Cardiac muscle cell (in vitro differentiated cells and primary cell): Measurements from ENCODE around the gene ZBTB7B. TPM values are rescaled to one million over a fixed set of nuclear protein-coding genes. Genes with fewer than 3 reads are reported as not detected.

ENCODE experiments used
- DNase-seq, 2 donors: peaks; one replicate each; pipeline versions ENCODE4 v3.0.0 to v3.0.0-alpha.2; 2010 to 2017; ENCODE audit warnings: low read depth in 1 of 2, low spot score in 1 of 2
- H3K27ac ChIP-seq: fragments of 200-600 bp; sonication (generic); 2 replicates; pipeline ENCODE4 v1.5.1; 2016
- H3K27me3 ChIP-seq: fragments of 200-600 bp; sonication (generic); 2 replicates; pipeline ENCODE4 v1.6.0; 2016; ENCODE audit warnings: control low read depth
- H3K36me3 ChIP-seq: fragments of 200-600 bp; sonication (generic); 2 replicates; pipeline ENCODE4 v1.5.1; 2016; ENCODE audit warnings: control low read depth
- H3K4me1 ChIP-seq: fragments of 200-600 bp; sonication (generic); 2 replicates; pipeline ENCODE4 v1.8.1; 2017; ENCODE audit warnings: low read depth, mild to moderate bottlenecking, mixed run types
- H3K4me3 ChIP-seq: fragments of 200-600 bp; sonication (generic); 2 replicates; pipeline ENCODE4 v1.5.1; 2016; ENCODE audit warnings: mild to moderate bottlenecking
- H3K9me3 ChIP-seq: fragments of 200-600 bp; sonication (generic); 2 replicates; pipeline ENCODE4 v1.5.1; 2017; ENCODE audit warnings: low read depth, mild to moderate bottlenecking, control low read depth
- polyA plus RNA-seq: library from polyadenylated mRNA; unstranded; fragments of >200 nt; fragmentation: Nextera tagmentation; extraction: Ambion mirVana; gene quantifications from 2 replicates; pipeline ENCODE4 v1.2.1, GENCODE V29; 2016
- total RNA-seq: library from RNA; depleted of rRNA; stranded (reverse); fragments of >200 nt; gene quantifications from 2 replicates; pipeline ENCODE4 v1.2.3, GENCODE V29; 2016
- TF ChIP-seq, protein P1 (sequence below): IDR thresholded peaks from 2 replicates; pipeline ENCODE4 v1.5.1; 2012; ENCODE audit warnings: low read depth, mild to moderate bottlenecking, low read length

The ZBTB7B gene
- total and polyA plus RNA-seq, 2 experiments from 2014 or later: 4.7 to 25.6 TPM

DNA sequence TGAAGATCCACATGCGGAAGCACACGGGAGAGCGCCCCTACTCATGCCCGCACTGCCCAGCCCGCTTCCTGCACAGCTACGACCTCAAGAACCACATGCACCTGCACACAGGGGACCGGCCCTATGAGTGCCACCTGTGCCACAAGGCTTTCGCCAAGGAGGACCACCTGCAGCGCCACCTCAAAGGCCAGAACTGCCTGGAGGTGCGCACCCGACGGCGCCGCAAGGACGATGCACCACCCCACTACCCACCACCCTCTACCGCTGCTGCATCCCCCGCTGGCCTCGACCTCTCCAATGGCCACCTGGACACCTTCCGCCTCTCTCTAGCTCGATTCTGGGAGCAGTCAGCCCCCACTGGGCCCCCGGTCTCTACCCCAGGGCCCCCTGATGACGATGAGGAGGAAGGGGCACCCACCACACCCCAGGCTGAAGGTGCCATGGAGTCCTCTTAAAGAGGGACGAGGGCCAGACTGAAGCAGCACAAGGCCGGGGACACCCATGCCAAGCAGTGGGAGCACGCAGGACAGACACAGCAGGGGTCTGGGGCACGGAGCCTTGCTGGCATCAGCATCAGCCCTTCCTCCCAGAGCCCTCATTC is 13.7 kb downstream of the ZBTB7B start:
- Histone ChIP-seq H3K27ac (no peak overlapping the region), H3K4me3 (no peak overlapping the region), H3K27me3 (no peaks in the 10 kb centered on the region), H3K4me1 (peaks cover 10% of the 10 kb centered on the region), H3K36me3 (peaks cover 3% of the 10 kb centered on the region), H3K9me3 (no peaks in the 10 kb centered on the region)
- TF ChIP-seq, protein P1, sequence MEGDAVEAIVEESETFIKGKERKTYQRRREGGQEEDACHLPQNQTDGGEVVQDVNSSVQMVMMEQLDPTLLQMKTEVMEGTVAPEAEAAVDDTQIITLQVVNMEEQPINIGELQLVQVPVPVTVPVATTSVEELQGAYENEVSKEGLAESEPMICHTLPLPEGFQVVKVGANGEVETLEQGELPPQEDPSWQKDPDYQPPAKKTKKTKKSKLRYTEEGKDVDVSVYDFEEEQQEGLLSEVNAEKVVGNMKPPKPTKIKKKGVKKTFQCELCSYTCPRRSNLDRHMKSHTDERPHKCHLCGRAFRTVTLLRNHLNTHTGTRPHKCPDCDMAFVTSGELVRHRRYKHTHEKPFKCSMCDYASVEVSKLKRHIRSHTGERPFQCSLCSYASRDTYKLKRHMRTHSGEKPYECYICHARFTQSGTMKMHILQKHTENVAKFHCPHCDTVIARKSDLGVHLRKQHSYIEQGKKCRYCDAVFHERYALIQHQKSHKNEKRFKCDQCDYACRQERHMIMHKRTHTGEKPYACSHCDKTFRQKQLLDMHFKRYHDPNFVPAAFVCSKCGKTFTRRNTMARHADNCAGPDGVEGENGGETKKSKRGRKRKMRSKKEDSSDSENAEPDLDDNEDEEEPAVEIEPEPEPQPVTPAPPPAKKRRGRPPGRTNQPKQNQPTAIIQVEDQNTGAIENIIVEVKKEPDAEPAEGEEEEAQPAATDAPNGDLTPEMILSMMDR: no peak
- no peak for DNase-seq

- peak overlapping the region; percentile 39 for H3K4me3 ChIP-seq
- H3K27me3 ChIP-seq: no peaks in the 10 kb centered on the region
- no peak overlapping the region for H3K27ac ChIP-seq
- peaks cover 3% of the 10 kb centered on the region for H3K36me3 ChIP-seq
- peak; percentile 87 to 91 for DNase-seq
- TF ChIP-seq, protein P1: peak; percentile 99
- no peaks in the 10 kb centered on the region for H3K9me3 ChIP-seq
- H3K4me1 ChIP-seq: peaks cover 10% of the 10 kb centered on the region
These were observed 14.7 kb downstream of the ZBTB7B start for GRCh38 chr1:155017041-155017945.

GRCh38 chr1:155017946-155018316 is 15.3 kb downstream of the ZBTB7B start:
- no peak for DNase-seq
- Histone ChIP-seq H3K36me3 (peaks cover 3% of the 10 kb centered on the region), H3K27me3 (no peaks in the 10 kb centered on the region), H3K27ac (no peak overlapping the region), H3K4me1 (peaks cover 13% of the 10 kb centered on the region), H3K9me3 (no peaks in the 10 kb centered on the region), H3K4me3 (no peak overlapping the region)
- TF ChIP-seq, protein P1: no peak

DNA sequence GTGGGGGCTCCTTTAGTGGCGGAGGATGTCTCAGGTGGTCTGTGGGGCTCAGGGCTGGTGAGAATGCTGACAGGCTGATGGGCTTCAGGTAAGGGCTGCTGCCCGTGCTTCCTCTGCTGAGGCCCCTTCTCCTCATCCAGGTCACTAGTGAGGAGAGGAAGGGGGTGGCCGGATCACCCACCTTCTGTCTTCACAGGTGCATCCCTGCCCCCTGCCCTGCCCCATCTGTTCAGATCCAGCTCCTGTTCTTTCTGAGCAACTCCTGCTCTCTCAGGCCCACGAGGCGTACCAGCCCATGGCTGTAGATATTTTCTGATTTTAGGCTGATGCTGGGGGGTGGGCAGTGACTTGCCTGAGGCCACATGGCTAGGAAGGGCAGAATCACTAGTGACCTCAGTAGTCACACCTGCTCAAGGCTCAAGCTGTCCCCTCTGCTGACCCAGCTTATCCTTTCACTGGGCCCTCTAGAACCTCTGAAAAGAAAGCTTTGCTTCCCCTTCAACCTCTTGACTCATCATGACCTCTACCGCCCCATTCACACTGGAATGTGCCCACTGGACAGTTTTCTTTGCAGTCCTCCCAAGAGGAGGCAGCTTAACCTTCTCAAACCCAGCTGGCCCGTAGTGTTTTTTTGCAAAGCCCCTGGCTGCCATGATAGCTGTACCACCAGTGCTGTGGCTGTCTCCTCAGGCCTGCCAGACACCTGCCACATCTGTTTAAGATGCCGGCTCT is 16.2 kb downstream of the ZBTB7B start:
- Histone ChIP-seq H3K4me1 (peaks cover 17% of the 10 kb centered on the region), H3K27ac (peak overlapping the region; percentile 45), H3K36me3 (peaks cover 3% of the 10 kb centered on the region), H3K9me3 (no peaks in the 10 kb centered on the region), H3K4me3 (no peak overlapping the region), H3K27me3 (no peaks in the 10 kb centered on the region)
- peak in 1 of 2 donors; percentile 30 for DNase-seq
- TF ChIP-seq, protein P1: no peak

DNA sequence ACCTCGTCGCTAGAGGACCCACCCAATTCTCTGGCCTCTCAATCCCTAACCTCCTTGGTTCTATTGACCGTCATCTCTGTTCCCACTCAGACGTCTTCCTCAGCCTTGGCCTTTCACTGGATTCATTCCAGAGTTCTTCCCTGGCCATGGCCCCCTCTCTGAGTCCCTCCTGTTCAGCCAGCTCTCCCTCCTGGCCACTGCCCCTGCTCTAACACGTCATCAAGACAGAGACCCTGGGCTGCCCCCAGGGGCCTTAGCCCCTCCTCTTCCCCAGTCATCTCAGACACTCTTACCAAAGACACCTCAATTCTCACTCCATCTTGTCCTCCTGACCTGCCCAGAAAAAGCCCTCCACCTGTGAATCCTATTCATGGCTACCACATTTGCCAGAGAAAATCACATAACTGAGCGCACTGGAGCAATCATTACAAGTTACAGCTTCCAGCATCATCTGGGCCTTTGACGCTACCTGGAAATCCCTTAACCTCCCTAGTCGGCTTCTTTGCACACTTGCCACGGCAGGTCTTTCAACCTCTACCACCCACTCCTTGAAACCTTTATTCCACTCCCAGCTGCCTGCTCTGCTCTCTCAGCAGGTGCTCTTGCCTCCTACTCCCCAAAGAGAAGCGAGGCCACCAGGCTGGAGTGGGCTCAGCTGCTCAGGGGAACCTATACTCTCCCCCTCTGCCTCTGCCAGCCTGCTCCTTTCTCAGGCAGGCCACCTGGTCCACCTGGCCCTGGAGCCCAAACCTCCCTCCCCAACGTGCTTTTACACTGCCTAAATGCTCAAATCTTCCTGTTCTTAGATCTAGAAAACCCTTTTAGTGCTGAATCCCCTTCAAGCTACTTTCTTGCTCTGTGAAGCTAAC is 17.0 kb downstream of the ZBTB7B start:
- Histone ChIP-seq H3K9me3 (no peaks in the 10 kb centered on the region), H3K4me1 (peaks cover 17% of the 10 kb centered on the region), H3K36me3 (peaks cover 3% of the 10 kb centered on the region), H3K27ac (peak overlapping the region; percentile 45), H3K4me3 (no peak overlapping the region), H3K27me3 (no peaks in the 10 kb centered on the region)
- no peak for DNase-seq
- TF ChIP-seq, protein P1: no peak
